ENCODE measurements around the gene MACC1. TPM values are rescaled to one million over a fixed set of nuclear protein-coding genes. Genes with fewer than 3 reads are reported as not detected.

MACC1 gene
- polyA plus RNA-seq, 1 donor (not counting 4 experiments of a cell fraction or from before 2014, with no cell fraction given) = 16.4 TPM

- no peaks in the 10 kb centered on the region for H3K9me3 ChIP-seq (ENCODE audit: control insufficient read depth, low read depth, low read length)
- no peaks in the 10 kb centered on the region for H4K20me1 ChIP-seq (ENCODE audit: control insufficient read depth, extremely low read depth, insufficient read depth, low read length)
Observed at GRCh38 chr7:20226860-20227259, 9.7 kb upstream of the MACC1 start.

GRCh38 chr7:20225384-20225783 lies 8.2 kb upstream of the MACC1 start:
- Histone ChIP-seq H3K9me1 (ENCODE audit: control insufficient read depth, extremely low read depth, insufficient read depth, low read length) (no peaks in the 10 kb centered on the region), H3K9ac (ENCODE audit: control insufficient read depth, extremely low read depth, insufficient read depth, low read length) (no peak overlapping the region), H3K36me3 (ENCODE audit: control insufficient read depth in 2 of 2, extremely low read depth in 1 of 2, insufficient read depth in 2 of 2, low read length in 2 of 2) (no peaks in the 10 kb centered on the region), H3K79me2 (ENCODE audit: control insufficient read depth, insufficient read depth, low read length) (no peaks in the 10 kb centered on the region), H2AFZ (ENCODE audit: control insufficient read depth, low read length) (no peak overlapping the region), H3K27me3 (ENCODE audit: control insufficient read depth, extremely low read depth, insufficient read depth, low read length) (no peaks in the 10 kb centered on the region), H3K4me2 (ENCODE audit: control insufficient read depth, extremely low read depth, insufficient read depth, low read depth, low read length) (no peak overlapping the region), H3K4me1 (ENCODE audit: control insufficient read depth, extremely low read depth, insufficient read depth, low read length) (peaks cover 4% of the 10 kb centered on the region), H3K4me3 (ENCODE audit: control insufficient read depth in 2 of 3, extremely low read depth in 1 of 3, insufficient read depth in 2 of 3, low read depth in 1 of 3, low read length in 3 of 3) (no peak overlapping the region), H3K27ac (ENCODE audit: control insufficient read depth, insufficient read depth, low read length) (no peak overlapping the region), H3K9me3 (ENCODE audit: control insufficient read depth, low read depth, low read length) (no peaks in the 10 kb centered on the region), H4K20me1 (ENCODE audit: control insufficient read depth, extremely low read depth, insufficient read depth, low read length) (no peaks in the 10 kb centered on the region)
- FAIRE-seq = no peak
- dilution Hi-C loops (cut with MboI; ENCODE audit: extremely low pct_ligation_motif_present, low sequenced_read_pairs) = no loop called here
- no peak for DNase-seq (ENCODE audit: low read depth, low spot score)
- TF ChIP-seq CTCF (optimal IDR thresholded peaks at IDR 0.05 in 1 of 3, IDR thresholded peaks at IDR 0.05 in 1 of 3, conservative IDR thresholded peaks at IDR 0.05 in 1 of 3; ENCODE audit: extremely low read depth in 1 of 3, insufficient read depth in 2 of 3, low read length in 3 of 3) (no peak), EZH2 (IDR thresholded peaks at IDR 0.05; ENCODE audit: low read length) (no peak)

More at GRCh38 chr7:20226860-20227259, 9.7 kb upstream of the MACC1 start:
- no peak for DNase-seq (ENCODE audit: low read depth, low spot score)
- Histone ChIP-seq H3K36me3 (ENCODE audit: control insufficient read depth in 2 of 2, extremely low read depth in 1 of 2, insufficient read depth in 2 of 2, low read length in 2 of 2) (no peaks in the 10 kb centered on the region), H3K4me3 (ENCODE audit: control insufficient read depth in 2 of 3, extremely low read depth in 1 of 3, insufficient read depth in 2 of 3, low read depth in 1 of 3, low read length in 3 of 3) (no peak overlapping the region), H3K9ac (ENCODE audit: control insufficient read depth, extremely low read depth, insufficient read depth, low read length) (no peak overlapping the region), H3K27ac (ENCODE audit: control insufficient read depth, insufficient read depth, low read length) (no peak overlapping the region), H3K27me3 (ENCODE audit: control insufficient read depth, extremely low read depth, insufficient read depth, low read length) (no peaks in the 10 kb centered on the region), H3K4me2 (ENCODE audit: control insufficient read depth, extremely low read depth, insufficient read depth, low read depth, low read length) (no peak overlapping the region), H3K4me1 (ENCODE audit: control insufficient read depth, extremely low read depth, insufficient read depth, low read length) (peaks cover 5% of the 10 kb centered on the region), H3K79me2 (ENCODE audit: control insufficient read depth, insufficient read depth, low read length) (no peaks in the 10 kb centered on the region), H2AFZ (ENCODE audit: control insufficient read depth, low read length) (no peak overlapping the region), H3K9me1 (ENCODE audit: control insufficient read depth, extremely low read depth, insufficient read depth, low read length) (no peaks in the 10 kb centered on the region)
- no peak for TF ChIP-seq CTCF (optimal IDR thresholded peaks at IDR 0.05 in 1 of 3, IDR thresholded peaks at IDR 0.05 in 1 of 3, conservative IDR thresholded peaks at IDR 0.05 in 1 of 3; ENCODE audit: extremely low read depth in 1 of 3, insufficient read depth in 2 of 3, low read length in 3 of 3)
- no peak for TF ChIP-seq EZH2 (IDR thresholded peaks at IDR 0.05; ENCODE audit: low read length)
- dilution Hi-C loops (cut with MboI; ENCODE audit: extremely low pct_ligation_motif_present, low sequenced_read_pairs) = no loop called here
- FAIRE-seq = no peak

Measured in keratinocyte (primary cell).